GM21367 (cell line): Measurements from ENCODE around the gene PSMD13.

Source experiments
- ATAC-seq: cut with Tn5 transposase; IDR thresholded peaks from one replicate; pipeline ENCODE4 v1.9.1; 2021; ENCODE audit not compliant: unreplicated experiment

PSMD13 gene

GRCh38 chr11:297586-298405 is 61.0 kb downstream of the PSMD13 start:
- ATAC-seq: no peak

GRCh38 chr11:298406-299065 is 61.8 kb downstream of the PSMD13 start:
- ATAC-seq: no peak

GRCh38 chr11:299081-299891 is 62.5 kb downstream of the PSMD13 start, which contains the start of gene IFITM5:
Gene IFITM5 (minus strand): TSS chr11:299526. CDS start chr11:299490, 36 bp downstream.
- no peak for ATAC-seq

- ATAC-seq: no peak
Observed at GRCh38 chr11:299951-300735, 63.4 kb downstream of the PSMD13 start.
